ENCODE measurements around the gene TMEM132E.

TMEM132E gene

GRCh38 chr17:34641368-34641767 lies 62.0 kb downstream of the TMEM132E start:
- DNase-seq, result no peak
- Histone ChIP-seq H3K27me3 (replicated peaks in 2 of 5; ENCODE audit: control insufficient read depth in 4 of 5, insufficient read depth in 5 of 5, low read length in 4 of 5) (peaks cover 0 to 57% (median 24%) of the 10 kb centered on the region in 5 experiments), H3K36me3 (ENCODE audit: control insufficient read depth in 4 of 4, insufficient read depth in 4 of 4, low read length in 3 of 4) (no peaks in the 10 kb centered on the region), H3K4me3 (ENCODE audit: control insufficient read depth in 1 of 7, extremely low read depth in 1 of 7, insufficient read depth in 4 of 7, low read depth in 2 of 7, low read length in 6 of 7) (no peak overlapping the region), H3K4me1 (ENCODE audit: control extremely low read depth in 1 of 4, control insufficient read depth in 4 of 4, insufficient read depth in 4 of 4, low read length in 3 of 4) (peaks cover 0 to 37% (median 21%) of the 10 kb centered on the region in 4 experiments), H3K27ac (ENCODE audit: insufficient read depth in 1 of 2, low read depth in 1 of 2, low read length in 2 of 2, poor library complexity in 1 of 2, severe bottlenecking in 2 of 2) (no peak overlapping the region), H3K9me3 (ENCODE audit: control extremely low read depth in 1 of 5, control insufficient read depth in 4 of 5, insufficient read depth in 2 of 5, low read depth in 1 of 5, low read length in 4 of 5) (no peaks in the 10 kb centered on the region)
- ChIA-PET POLR2A (no interaction called here), CTCF (interaction anchor here (1.6 kb wide), 1 partner anchor 9 kb away, joined by 4 read pairs; no protein-coding TSS in a partner anchor)
- 87% methylated on average over 7 of the region's 7 CpGs for WGBS (ENCODE audit: insufficient coverage)

GRCh38 chr17:34644941-34645550 lies 65.7 kb downstream of the TMEM132E start:
- ChIA-PET CTCF (interaction anchor here (1.5 kb wide), 1 partner anchor 70 kb away, joined by 3 read pairs; no protein-coding TSS in a partner anchor), POLR2A (no interaction called here)
- peaks cover 0 to 19% (median 9%) of the 10 kb centered on the region in 4 experiments for H3K4me1 ChIP-seq (ENCODE audit: control extremely low read depth in 1 of 4, control insufficient read depth in 4 of 4, insufficient read depth in 4 of 4, low read length in 3 of 4)
- H3K27me3 ChIP-seq (replicated peaks in 2 of 5; ENCODE audit: control insufficient read depth in 4 of 5, insufficient read depth in 5 of 5, low read length in 4 of 5), result peaks cover 0 to 27% (median 15%) of the 10 kb centered on the region in 5 experiments
- no peak overlapping the region for H3K4me3 ChIP-seq (ENCODE audit: control insufficient read depth in 1 of 7, extremely low read depth in 1 of 7, insufficient read depth in 4 of 7, low read depth in 2 of 7, low read length in 6 of 7)
- WGBS (ENCODE audit: insufficient coverage), result 78% methylated on average over 3 of the region's 3 CpGs
- no peaks in the 10 kb centered on the region for H3K36me3 ChIP-seq (ENCODE audit: control insufficient read depth in 4 of 4, insufficient read depth in 4 of 4, low read length in 3 of 4)
- H3K9me3 ChIP-seq (ENCODE audit: control extremely low read depth in 1 of 5, control insufficient read depth in 4 of 5, insufficient read depth in 2 of 5, low read depth in 1 of 5, low read length in 4 of 5), result peaks cover 0 to 5% (median 0%) of the 10 kb centered on the region in 5 experiments
- no peak overlapping the region for H3K27ac ChIP-seq (ENCODE audit: insufficient read depth in 1 of 2, low read depth in 1 of 2, low read length in 2 of 2, poor library complexity in 1 of 2, severe bottlenecking in 2 of 2)
- no peak for DNase-seq

GRCh38 chr17:34645594-34645993 lies 66.2 kb downstream of the TMEM132E start:
- peaks cover 0 to 27% (median 15%) of the 10 kb centered on the region in 5 experiments for H3K27me3 ChIP-seq (replicated peaks in 2 of 5; ENCODE audit: control insufficient read depth in 4 of 5, insufficient read depth in 5 of 5, low read length in 4 of 5)
- H3K27ac ChIP-seq (ENCODE audit: insufficient read depth in 1 of 2, low read depth in 1 of 2, low read length in 2 of 2, poor library complexity in 1 of 2, severe bottlenecking in 2 of 2), result no peak overlapping the region
- H3K36me3 ChIP-seq (ENCODE audit: control insufficient read depth in 4 of 4, insufficient read depth in 4 of 4, low read length in 3 of 4), result no peaks in the 10 kb centered on the region
- POLR2A ChIA-PET, result no interaction called here
- no peak for DNase-seq
- WGBS (ENCODE audit: insufficient coverage), result 0% methylated on average over 1 of the region's 3 CpGs
- CTCF ChIA-PET, result interaction anchor here (1.5 kb wide), 1 partner anchor 70 kb away, joined by 3 read pairs; no protein-coding TSS in a partner anchor
- H3K4me1 ChIP-seq (ENCODE audit: control extremely low read depth in 1 of 4, control insufficient read depth in 4 of 4, insufficient read depth in 4 of 4, low read length in 3 of 4), result peaks cover 0 to 19% (median 9%) of the 10 kb centered on the region in 4 experiments
- H3K4me3 ChIP-seq (ENCODE audit: control insufficient read depth in 1 of 7, extremely low read depth in 1 of 7, insufficient read depth in 4 of 7, low read depth in 2 of 7, low read length in 6 of 7), result no peak overlapping the region
- peaks cover 0 to 5% (median 0%) of the 10 kb centered on the region in 5 experiments for H3K9me3 ChIP-seq (ENCODE audit: control extremely low read depth in 1 of 5, control insufficient read depth in 4 of 5, insufficient read depth in 2 of 5, low read depth in 1 of 5, low read length in 4 of 5)

- Histone ChIP-seq H3K4me1 (ENCODE audit: control extremely low read depth in 1 of 4, control insufficient read depth in 4 of 4, insufficient read depth in 4 of 4, low read length in 3 of 4) (peaks cover 0 to 19% (median 9%) of the 10 kb centered on the region in 4 experiments), H3K27ac (ENCODE audit: insufficient read depth in 1 of 2, low read depth in 1 of 2, low read length in 2 of 2, poor library complexity in 1 of 2, severe bottlenecking in 2 of 2) (no peak overlapping the region), H3K36me3 (ENCODE audit: control insufficient read depth in 4 of 4, insufficient read depth in 4 of 4, low read length in 3 of 4) (no peaks in the 10 kb centered on the region), H3K27me3 (replicated peaks in 2 of 5; ENCODE audit: control insufficient read depth in 4 of 5, insufficient read depth in 5 of 5, low read length in 4 of 5) (peaks cover 0 to 26% (median 8%) of the 10 kb centered on the region in 5 experiments), H3K4me3 (ENCODE audit: control insufficient read depth in 1 of 7, extremely low read depth in 1 of 7, insufficient read depth in 4 of 7, low read depth in 2 of 7, low read length in 6 of 7) (no peak overlapping the region), H3K9me3 (ENCODE audit: control extremely low read depth in 1 of 5, control insufficient read depth in 4 of 5, insufficient read depth in 2 of 5, low read depth in 1 of 5, low read length in 4 of 5) (peaks cover 0 to 5% (median 0%) of the 10 kb centered on the region in 5 experiments)
- ChIA-PET POLR2A (no interaction called here), CTCF (interaction anchor here (1.2 to 2.1 kb wide), 3 partner anchors 9 to 67 kb away, joined by 3 to 6 read pairs (median 5); no protein-coding TSS in a partner anchor)
- 94% methylated on average over 3 of the region's 3 CpGs for WGBS (ENCODE audit: insufficient coverage)
- no peak for DNase-seq
Measured at GRCh38 chr17:34647511-34647910, 68.1 kb downstream of the TMEM132E start.

- Histone ChIP-seq H3K4me3 (ENCODE audit: control insufficient read depth in 1 of 7, extremely low read depth in 1 of 7, insufficient read depth in 4 of 7, low read depth in 2 of 7, low read length in 6 of 7) (no peak overlapping the region), H3K9me3 (ENCODE audit: control extremely low read depth in 1 of 5, control insufficient read depth in 4 of 5, insufficient read depth in 2 of 5, low read depth in 1 of 5, low read length in 4 of 5) (peaks cover 0 to 5% (median 0%) of the 10 kb centered on the region in 5 experiments), H3K27ac (ENCODE audit: insufficient read depth in 1 of 2, low read depth in 1 of 2, low read length in 2 of 2, poor library complexity in 1 of 2, severe bottlenecking in 2 of 2) (no peak overlapping the region), H3K27me3 (replicated peaks in 2 of 5; ENCODE audit: control insufficient read depth in 4 of 5, insufficient read depth in 5 of 5, low read length in 4 of 5) (peaks cover 0 to 22% (median 5%) of the 10 kb centered on the region in 5 experiments), H3K4me1 (ENCODE audit: control extremely low read depth in 1 of 4, control insufficient read depth in 4 of 4, insufficient read depth in 4 of 4, low read length in 3 of 4) (peaks cover 0 to 13% (median 5%) of the 10 kb centered on the region in 4 experiments), H3K36me3 (ENCODE audit: control insufficient read depth in 4 of 4, insufficient read depth in 4 of 4, low read length in 3 of 4) (no peaks in the 10 kb centered on the region)
- no peak for DNase-seq
- WGBS (ENCODE audit: insufficient coverage), result 100% methylated on average over 3 of the region's 5 CpGs
- POLR2A ChIA-PET, result no interaction called here
- CTCF ChIA-PET, result interaction anchor here (1.3 kb wide), 1 partner anchor 10 kb away, joined by 4 read pairs; no protein-coding TSS in a partner anchor
Measured at GRCh38 chr17:34650051-34650750, 70.8 kb downstream of the TMEM132E start.

- WGBS (ENCODE audit: insufficient coverage), result 88% methylated on average over 10 of the region's 13 CpGs
- ChIA-PET CTCF (no interaction called here), POLR2A (no interaction called here)
- Histone ChIP-seq H3K27ac (ENCODE audit: insufficient read depth in 1 of 2, low read depth in 1 of 2, low read length in 2 of 2, poor library complexity in 1 of 2, severe bottlenecking in 2 of 2) (no peak overlapping the region), H3K4me3 (ENCODE audit: control insufficient read depth in 1 of 7, extremely low read depth in 1 of 7, insufficient read depth in 4 of 7, low read depth in 2 of 7, low read length in 6 of 7) (no peak overlapping the region), H3K27me3 (replicated peaks in 2 of 5; ENCODE audit: control insufficient read depth in 4 of 5, insufficient read depth in 5 of 5, low read length in 4 of 5) (peaks cover 0 to 22% (median 6%) of the 10 kb centered on the region in 5 experiments), H3K9me3 (ENCODE audit: control extremely low read depth in 1 of 5, control insufficient read depth in 4 of 5, insufficient read depth in 2 of 5, low read depth in 1 of 5, low read length in 4 of 5) (peaks cover 0 to 5% (median 0%) of the 10 kb centered on the region in 5 experiments), H3K4me1 (ENCODE audit: control extremely low read depth in 1 of 4, control insufficient read depth in 4 of 4, insufficient read depth in 4 of 4, low read length in 3 of 4) (peaks cover 0 to 4% (median 0%) of the 10 kb centered on the region in 4 experiments), H3K36me3 (ENCODE audit: control insufficient read depth in 4 of 4, insufficient read depth in 4 of 4, low read length in 3 of 4) (no peaks in the 10 kb centered on the region)
- DNase-seq, result no peak
Measured at GRCh38 chr17:34651402-34651811, 72.0 kb downstream of the TMEM132E start.

Measured in common myeloid progenitor, CD34-positive (primary cell).